OCI-LY7 (cell line): ENCODE measurements around the gene PDS5B. TPM values are rescaled to one million over a fixed set of nuclear protein-coding genes. Genes with fewer than 3 reads are reported as not detected.

Source experiments
- BruUV-seq: library from RNA; stranded (reverse); fragments of 400-500 nt; replicated peaks from 2 replicates; lab custom pipeline; 2021; lab: Mats Ljungman, UMichigan
- CTCF ChIA-PET: fragments of 300-600 bp; sonication (Branson Sonifier 250); formaldehyde crosslinking; loops from one replicate; lab custom pipeline; 2022; ENCODE audit warnings: antibody characterized with exemption; ENCODE audit not compliant: unreplicated experiment; lab: Charles Lee
- POLR2A ChIA-PET: fragments of 300-600 bp; sonication (Branson Sonifier 250); formaldehyde crosslinking; loops from one replicate; lab custom pipeline; 2022; ENCODE audit warnings: antibody characterized with exemption; lab: Charles Lee
- DNase-seq: peaks from one replicate; pipeline ENCODE4 v3.0.0-alpha.2; 2015; ENCODE audit warnings: low spot score
- H2AFZ ChIP-seq: fragments of 200-600 bp; sonication (generic), shearing (Covaris generic); 2 replicates; pipeline ENCODE4 v1.6.1; 2014; ENCODE audit warnings: mild to moderate bottlenecking, antibody characterized with exemption, low read length, moderate library complexity
- H3K27ac ChIP-seq: fragments of 200-600 bp; sonication (generic); 2 replicates; pipeline ENCODE4 v1.5.1; 2014; ENCODE audit warnings: mixed run types, low read depth, mild to moderate bottlenecking, moderate library complexity, low read length, inconsistent platforms; ENCODE audit not compliant: poor library complexity, severe bottlenecking
- H3K36me3 ChIP-seq: fragments of 200-600 bp; sonication (generic); 2 replicates; pipeline ENCODE4 v1.6.1; 2014; ENCODE audit warnings: mild to moderate bottlenecking, antibody characterized with exemption, low read length, moderate library complexity, mixed read lengths; ENCODE audit not compliant: insufficient read depth
- H3K4me1 ChIP-seq: fragments of 200-600 bp; sonication (generic); 2 replicates; pipeline ENCODE4 v1.5.1; 2014; ENCODE audit warnings: mild to moderate bottlenecking, low read length; ENCODE audit not compliant: insufficient read depth, poor library complexity, severe bottlenecking
- H3K4me2 ChIP-seq: fragments of 200-600 bp; sonication (generic); 2 replicates; pipeline ENCODE4 v1.6.1; 2014; ENCODE audit warnings: mild to moderate bottlenecking, low read length
- H3K4me3 ChIP-seq: fragments of 200-600 bp; sonication (generic); 2 replicates; pipeline ENCODE4 v1.5.1; 2014; ENCODE audit warnings: mild to moderate bottlenecking, low read depth, low read length; ENCODE audit not compliant: poor library complexity, severe bottlenecking
- H3K79me2 ChIP-seq: fragments of 200-600 bp; sonication (generic); 2 replicates; pipeline ENCODE4 v1.6.1; 2016; ENCODE audit warnings: low read depth, mild to moderate bottlenecking, low read length, moderate library complexity, mixed read lengths; ENCODE audit not compliant: insufficient read depth
- H3K9me2 ChIP-seq: fragments of 200-600 bp; sonication (generic); 2 replicates; pipeline ENCODE4 v1.6.1; 2016; ENCODE audit warnings: mild to moderate bottlenecking, low read length, mixed read lengths; ENCODE audit not compliant: insufficient read depth
- H3K9me3 ChIP-seq: fragments of 200-600 bp; sonication (generic); 2 replicates; pipeline ENCODE4 v1.6.1; 2014; ENCODE audit warnings: mild to moderate bottlenecking, mixed run types, low read length, mixed read lengths
- H4K20me1 ChIP-seq: fragments of 200-600 bp; sonication (generic); 2 replicates; pipeline ENCODE4 v1.6.1; 2014; ENCODE audit warnings: mild to moderate bottlenecking, antibody characterized with exemption, low read length, moderate library complexity, mixed read lengths; ENCODE audit not compliant: insufficient read depth
- CTCF ChIP-seq: fragments of 200-600 bp; sonication (generic); conservative IDR thresholded peaks from 2 replicates; pipeline ENCODE4 v1.5.1; 2014; ENCODE audit warnings: mild to moderate bottlenecking, antibody characterized with exemption, low read length, moderate library complexity, mixed read lengths
- EZH2phosphoT487 ChIP-seq: fragments of 200-600 bp; sonication (generic); IDR thresholded peaks from 2 replicates; pipeline ENCODE4 v1.6.1; 2018; ENCODE audit warnings: low read depth, borderline replicate concordance, mild to moderate bottlenecking, mixed run types, antibody characterized with exemption, low read length, moderate library complexity, mixed read lengths
- intact Hi-C: fragments of 100-400 bp; cut with micrococcal nuclease; formaldehyde crosslinking; loops from one replicate; pipeline ENCODE4 v1.10.0; 2022; ENCODE audit not compliant: unreplicated experiment
- total RNA-seq, 2 experiments: library from RNA; depleted of rRNA in 1 of 2; stranded (reverse); fragments of >200 nt in 1 of 2; shearing (Covaris generic) in 1 of 2; gene quantifications; 2 replicates each; pipeline ENCODE4 v1.2.3, GENCODE V29; 2014 to 2022

The PDS5B gene
- total RNA-seq, 2 experiments from 2014 or later = 34.1 to 70.4 TPM

GRCh38 chr13:32822771-32823170, 236.5 kb downstream of the PDS5B start:
- Histone ChIP-seq H3K9me3 (no peaks in the 10 kb centered on the region), H3K4me3 (no peak overlapping the region), H3K4me2 (no peak overlapping the region), H3K79me2 (no peaks in the 10 kb centered on the region), H3K27ac (no peak overlapping the region), H3K36me3 (no peaks in the 10 kb centered on the region), H4K20me1 (no peaks in the 10 kb centered on the region), H3K9me2 (no peaks in the 10 kb centered on the region), H2AFZ (no peak overlapping the region), H3K4me1 (no peaks in the 10 kb centered on the region)
- POLR2A ChIA-PET = no interaction called here
- CTCF ChIA-PET = no interaction called here
- DNase-seq = no peak
- intact Hi-C loops = no loop called here
- BruUV-seq = no TSS peak
- TF ChIP-seq EZH2phosphoT487 (no peak), CTCF (no peak)

DNA sequence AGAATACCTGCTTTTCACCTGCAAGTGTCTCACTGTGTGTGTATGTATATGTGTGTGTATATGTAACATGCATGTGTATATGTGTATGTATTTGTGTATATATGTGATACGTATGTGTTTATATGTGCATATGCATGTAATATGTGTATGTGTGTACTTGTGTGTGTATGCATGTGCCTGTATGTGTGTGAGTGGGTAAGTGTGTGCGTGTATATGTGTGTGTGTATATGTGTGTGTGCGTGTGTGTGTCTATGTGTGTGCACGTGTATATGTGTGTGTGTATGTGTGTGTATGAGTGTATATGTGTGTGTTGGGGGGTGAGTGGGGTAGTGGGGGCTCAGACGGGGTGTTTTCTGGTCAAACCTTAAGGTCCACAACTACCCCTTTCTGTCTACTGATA, 237.3 kb downstream of the PDS5B start:
- TF ChIP-seq CTCF = no peak
- no peak for TF ChIP-seq EZH2phosphoT487
- Histone ChIP-seq H3K9me3 (no peaks in the 10 kb centered on the region), H3K4me3 (no peak overlapping the region), H3K4me2 (no peak overlapping the region), H2AFZ (no peak overlapping the region), H3K27ac (no peak overlapping the region), H3K36me3 (no peaks in the 10 kb centered on the region), H3K4me1 (no peaks in the 10 kb centered on the region), H4K20me1 (no peaks in the 10 kb centered on the region), H3K9me2 (no peaks in the 10 kb centered on the region), H3K79me2 (no peaks in the 10 kb centered on the region)
- intact Hi-C loops = no loop called here
- ChIA-PET CTCF (no interaction called here), POLR2A (no interaction called here)
- DNase-seq = no peak
- no TSS peak for BruUV-seq

- Histone ChIP-seq H3K36me3 (no peaks in the 10 kb centered on the region), H3K27ac (no peak overlapping the region), H3K4me3 (no peak overlapping the region), H4K20me1 (no peaks in the 10 kb centered on the region), H3K4me2 (no peak overlapping the region), H2AFZ (no peak overlapping the region), H3K4me1 (no peaks in the 10 kb centered on the region), H3K79me2 (no peaks in the 10 kb centered on the region), H3K9me3 (no peaks in the 10 kb centered on the region), H3K9me2 (no peaks in the 10 kb centered on the region)
- no TSS peak for BruUV-seq
- DNase-seq = no peak
- ChIA-PET POLR2A (no interaction called here), CTCF (no interaction called here)
- no peak for TF ChIP-seq CTCF
- TF ChIP-seq EZH2phosphoT487 = no peak
- intact Hi-C loops = no loop called here
Observed at GRCh38 chr13:32824061-32824460, 237.8 kb downstream of the PDS5B start.
